Upper lobe of right lung (tissue), 1 donor: ENCODE data around the gene RASGRP3. TPM values are rescaled to one million over a fixed set of nuclear protein-coding genes. Genes with fewer than 3 reads are reported as not detected.

Experiments
- ATAC-seq: fragments of 200-7000 bp; cut with Tn5 transposase; one replicate; pipeline ENCODE4 v1.9.1; 2020; ENCODE audit warnings: mild to moderate bottlenecking, moderate library complexity
- DNase-seq: peaks from one replicate; pipeline ENCODE4 v3.0.0-alpha.2; 2020
- H3K27ac ChIP-seq: fragments of 200-600 bp; one replicate; pipeline ENCODE4 v1.8.0; 2022
- H3K27me3 ChIP-seq: fragments of 200-600 bp; one replicate; pipeline ENCODE4 v1.8.0; 2022; ENCODE audit warnings: mild to moderate bottlenecking
- H3K36me3 ChIP-seq: fragments of 200-600 bp; one replicate; pipeline ENCODE4 v1.8.0; 2022
- H3K4me1 ChIP-seq: fragments of 200-600 bp; one replicate; pipeline ENCODE4 v1.8.0; 2022
- H3K4me3 ChIP-seq: fragments of 200-600 bp; one replicate; pipeline ENCODE4 v1.8.0; 2022; ENCODE audit warnings: mild to moderate bottlenecking
- H3K9me3 ChIP-seq: fragments of 200-600 bp; one replicate; pipeline ENCODE4 v1.8.0; 2022
- intact Hi-C: fragments of 100-400 bp; cut with DNase I; formaldehyde crosslinking; loops from one replicate; pipeline ENCODE4 v1.11.0; 2022
- total RNA-seq: library from RNA; stranded (reverse); fragmentation: NEBNext Ultra II Directional; extraction: Animal tissue kit (Norgen Biotek cat#: 25700); gene quantifications from one replicate; pipeline ENCODE4 v1.2.1, GENCODE V29; 2021
- TF ChIP-seq, protein P1 (sequence below): fragments of 200-600 bp; IDR thresholded peaks from one replicate; pipeline ENCODE4 v1.8.0; 2022; ENCODE audit warnings: antibody characterized with exemption
- donor health status: DM: no; HTN: yes; CAD: no; lungs with severe emphysema.

Gene RASGRP3
- total RNA-seq, 1 donor from 2014 or later = 13.6 TPM

DNA sequence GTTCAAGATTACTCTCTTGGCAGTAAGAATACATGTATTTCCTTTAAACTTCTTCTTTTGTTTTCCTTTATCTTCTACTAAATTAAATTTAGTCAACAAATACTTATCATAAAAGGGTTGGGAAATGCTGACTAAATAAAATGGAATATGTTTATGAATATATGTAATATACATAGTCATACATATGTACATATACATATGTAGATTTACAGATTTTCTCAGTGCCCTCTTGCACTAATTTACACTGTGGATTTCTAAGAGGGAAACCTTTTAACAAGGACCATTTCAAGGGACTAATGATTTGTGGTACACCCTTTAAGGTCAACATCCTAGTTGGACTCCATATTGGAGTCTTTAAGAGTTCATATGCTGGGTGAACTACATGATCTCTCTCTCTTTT lies 85.4 kb downstream of the RASGRP3 start:
- no peak for ATAC-seq
- H3K4me1 ChIP-seq = no peaks in the 10 kb centered on the region
- no peaks in the 10 kb centered on the region for H3K27me3 ChIP-seq
- H3K27ac ChIP-seq = no peak overlapping the region
- H3K9me3 ChIP-seq = no peaks in the 10 kb centered on the region
- no peak for DNase-seq
- intact Hi-C loops = no loop called here
- TF ChIP-seq, protein P1, sequence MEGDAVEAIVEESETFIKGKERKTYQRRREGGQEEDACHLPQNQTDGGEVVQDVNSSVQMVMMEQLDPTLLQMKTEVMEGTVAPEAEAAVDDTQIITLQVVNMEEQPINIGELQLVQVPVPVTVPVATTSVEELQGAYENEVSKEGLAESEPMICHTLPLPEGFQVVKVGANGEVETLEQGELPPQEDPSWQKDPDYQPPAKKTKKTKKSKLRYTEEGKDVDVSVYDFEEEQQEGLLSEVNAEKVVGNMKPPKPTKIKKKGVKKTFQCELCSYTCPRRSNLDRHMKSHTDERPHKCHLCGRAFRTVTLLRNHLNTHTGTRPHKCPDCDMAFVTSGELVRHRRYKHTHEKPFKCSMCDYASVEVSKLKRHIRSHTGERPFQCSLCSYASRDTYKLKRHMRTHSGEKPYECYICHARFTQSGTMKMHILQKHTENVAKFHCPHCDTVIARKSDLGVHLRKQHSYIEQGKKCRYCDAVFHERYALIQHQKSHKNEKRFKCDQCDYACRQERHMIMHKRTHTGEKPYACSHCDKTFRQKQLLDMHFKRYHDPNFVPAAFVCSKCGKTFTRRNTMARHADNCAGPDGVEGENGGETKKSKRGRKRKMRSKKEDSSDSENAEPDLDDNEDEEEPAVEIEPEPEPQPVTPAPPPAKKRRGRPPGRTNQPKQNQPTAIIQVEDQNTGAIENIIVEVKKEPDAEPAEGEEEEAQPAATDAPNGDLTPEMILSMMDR = no peak
- no peak overlapping the region for H3K4me3 ChIP-seq
- no peaks in the 10 kb centered on the region for H3K36me3 ChIP-seq

DNA sequence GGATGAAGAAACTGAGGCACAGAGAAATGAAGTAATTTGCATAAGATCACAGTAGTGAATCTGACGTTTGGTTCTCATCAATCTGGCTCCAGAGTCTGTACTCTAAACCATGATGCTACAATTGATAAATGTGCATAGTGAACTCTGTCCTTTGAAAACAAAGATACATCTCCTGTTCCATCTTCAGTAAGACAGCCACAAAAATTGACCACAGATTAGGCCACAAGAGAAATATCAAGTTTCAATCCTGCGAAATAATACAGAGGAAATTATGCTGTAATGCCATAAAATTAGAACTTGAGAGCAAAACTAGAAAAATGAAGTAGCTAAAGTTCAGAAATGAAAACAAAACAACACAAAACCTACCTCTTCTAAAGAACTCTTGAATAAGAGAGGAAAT lies 94.2 kb downstream of the RASGRP3 start:
- H3K9me3 ChIP-seq = no peaks in the 10 kb centered on the region
- ATAC-seq = no peak
- intact Hi-C loops = no loop called here
- H3K36me3 ChIP-seq = no peaks in the 10 kb centered on the region
- H3K4me3 ChIP-seq = no peak overlapping the region
- TF ChIP-seq, protein P1 = no peak
- no peaks in the 10 kb centered on the region for H3K27me3 ChIP-seq
- H3K27ac ChIP-seq = no peak overlapping the region
- DNase-seq = no peak
- no peaks in the 10 kb centered on the region for H3K4me1 ChIP-seq

DNA sequence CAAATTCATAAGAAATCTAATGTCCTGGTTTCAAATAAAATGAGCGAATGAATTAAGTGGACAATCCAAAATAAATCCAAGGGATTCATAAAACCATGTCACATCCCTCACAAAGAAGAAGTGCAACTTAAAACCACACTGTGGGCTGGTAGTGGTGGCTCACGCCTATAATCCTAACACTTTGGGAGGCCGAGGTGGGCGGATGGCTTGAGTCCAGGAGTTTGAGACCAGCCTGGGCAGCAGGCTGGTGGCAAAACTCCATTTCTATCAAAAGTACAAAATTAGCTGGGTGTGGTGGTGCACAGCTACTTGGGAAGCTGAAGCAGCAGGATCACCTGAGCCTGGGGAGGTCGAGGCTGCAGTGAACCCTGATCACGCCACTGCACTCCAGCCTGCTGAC lies 97.2 kb downstream of the RASGRP3 start:
- H3K36me3 ChIP-seq = no peaks in the 10 kb centered on the region
- no peak overlapping the region for H3K27ac ChIP-seq
- H3K27me3 ChIP-seq = no peaks in the 10 kb centered on the region
- intact Hi-C loops = no loop called here
- no peaks in the 10 kb centered on the region for H3K4me1 ChIP-seq
- H3K9me3 ChIP-seq = no peaks in the 10 kb centered on the region
- H3K4me3 ChIP-seq = no peak overlapping the region
- DNase-seq = no peak
- TF ChIP-seq, protein P1 = no peak
- no peak for ATAC-seq

DNA sequence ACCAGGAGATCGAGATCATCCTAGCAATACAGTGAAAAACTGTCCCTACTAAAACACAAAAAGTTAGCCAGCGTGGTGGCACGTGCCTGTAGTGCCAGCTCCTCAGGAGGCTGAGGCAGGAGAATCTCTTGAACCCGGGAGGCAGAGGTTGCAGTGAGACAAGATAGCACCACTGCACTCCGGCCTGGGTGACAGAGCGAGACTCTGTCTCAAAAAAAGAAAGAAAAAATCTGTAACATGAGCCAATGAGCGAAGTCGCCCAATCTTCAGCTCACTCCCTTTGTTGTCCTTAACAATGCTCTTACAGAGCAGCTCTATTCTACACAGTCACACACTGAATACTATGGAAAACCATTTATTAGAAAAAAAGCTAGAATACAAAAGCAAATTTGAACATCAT lies 100.6 kb downstream of the RASGRP3 start:
- Histone ChIP-seq H3K27me3 (no peaks in the 10 kb centered on the region), H3K9me3 (no peaks in the 10 kb centered on the region), H3K36me3 (no peaks in the 10 kb centered on the region), H3K27ac (no peak overlapping the region), H3K4me3 (no peak overlapping the region), H3K4me1 (no peaks in the 10 kb centered on the region)
- ATAC-seq (no peak), DNase-seq (no peak)
- TF ChIP-seq, protein P1 = no peak
- intact Hi-C loops = no loop called here

DNA sequence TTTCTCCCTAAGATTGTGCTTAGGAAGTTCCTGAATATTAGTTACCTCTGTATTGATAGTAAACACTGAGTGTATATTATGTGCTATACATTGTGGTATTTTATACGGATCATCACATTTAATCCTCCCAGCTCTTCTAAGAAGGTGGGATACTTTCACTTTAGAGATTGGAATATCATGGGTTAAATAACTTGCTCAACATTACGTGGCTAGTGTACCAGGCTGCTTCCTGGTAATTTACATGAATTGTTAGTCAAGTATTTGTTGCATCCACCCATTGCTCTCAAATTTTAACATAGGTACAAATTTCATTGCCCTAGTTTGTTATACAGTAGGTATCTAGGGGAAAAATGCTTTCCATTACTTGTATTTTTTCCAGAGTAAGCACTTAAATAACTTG lies 101.2 kb downstream of the RASGRP3 start:
- intact Hi-C loops = no loop called here
- Histone ChIP-seq H3K4me3 (no peak overlapping the region), H3K36me3 (no peaks in the 10 kb centered on the region), H3K9me3 (no peaks in the 10 kb centered on the region), H3K27ac (no peak overlapping the region), H3K4me1 (no peaks in the 10 kb centered on the region), H3K27me3 (no peaks in the 10 kb centered on the region)
- ATAC-seq (no peak), DNase-seq (no peak)
- TF ChIP-seq, protein P1 = no peak

DNA sequence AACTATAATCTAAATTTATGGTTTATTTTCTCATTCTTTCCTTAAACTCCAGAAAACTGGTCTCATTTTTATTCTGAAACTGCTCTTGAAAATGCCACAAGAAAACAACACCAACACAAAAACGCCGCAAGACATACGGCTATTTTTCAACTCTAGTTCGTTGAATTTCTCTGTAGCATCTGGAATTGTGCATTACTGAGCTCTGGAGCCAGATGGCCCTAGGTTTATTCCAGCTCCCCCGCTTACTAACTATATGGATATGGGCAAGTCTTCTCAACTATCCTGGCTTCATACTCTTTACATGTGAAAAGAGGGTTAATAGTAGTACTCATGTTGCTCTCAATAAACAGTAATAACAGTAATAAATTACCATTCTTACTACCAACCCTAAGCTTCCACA lies 102.8 kb downstream of the RASGRP3 start:
- H3K4me1 ChIP-seq = no peaks in the 10 kb centered on the region
- no peaks in the 10 kb centered on the region for H3K27me3 ChIP-seq
- intact Hi-C loops = no loop called here
- H3K4me3 ChIP-seq = no peak overlapping the region
- H3K36me3 ChIP-seq = peaks cover 8% of the 10 kb centered on the region
- DNase-seq (no peak), ATAC-seq (no peak)
- no peak overlapping the region for H3K27ac ChIP-seq
- H3K9me3 ChIP-seq = no peaks in the 10 kb centered on the region
- TF ChIP-seq, protein P1 = no peak
